Measurements from ENCODE around the gene RPL23. TPM values are rescaled to one million over a fixed set of nuclear protein-coding genes. Genes with fewer than 3 reads are reported as not detected.

RPL23 gene
- polyA plus RNA-seq, 1 of the 3 experiments (the other 2 are of a cell fraction): 2,658 TPM

GRCh38 chr17:38867179-38867967 lies 13.9 kb upstream of the RPL23 start:
- ChIA-PET POLR2A (interaction anchor here (2.5 kb wide), 1 partner anchor 13 kb away, joined by 9 read pairs; the partner anchor contains the start of gene RPL23), CTCF (interaction anchor here (0.7 to 3.8 kb wide), 3 partner anchors 13 to 115 kb away, joined by 3 to 10 read pairs (median 4); partner anchors contain the start of gene LASP1NB)
- no peak for DNase-seq
- H3K4me2 ChIP-seq: no peak overlapping the region
- H2AFZ ChIP-seq (ENCODE audit: low read depth): no peak overlapping the region
- H3K36me3 ChIP-seq (replicated peaks in 1 of 2; ENCODE audit: control insufficient read depth in 1 of 2, insufficient read depth in 2 of 2, low read length in 1 of 2): peaks cover 1 to 3% of the 10 kb centered on the region in 2 experiments
- H3K27ac ChIP-seq (ENCODE audit: low read depth in 2 of 2, low read length in 1 of 2): no peak overlapping the region
- H3K4me1 ChIP-seq (ENCODE audit: control insufficient read depth in 1 of 2, insufficient read depth in 2 of 2, low read depth in 1 of 2, low read length in 1 of 2): peaks cover 6 to 16% of the 10 kb centered on the region in 2 experiments; a peak in 2 of 4 replicates
- peaks cover 43% of the 10 kb centered on the region for H3F3A ChIP-seq (replicated peaks; ENCODE audit: insufficient read depth)
- no peak overlapping the region for H3K9ac ChIP-seq
- H3K79me2 ChIP-seq (ENCODE audit: insufficient read depth): peaks cover 25% of the 10 kb centered on the region
- H3K9me3 ChIP-seq: no peaks in the 10 kb centered on the region
- WGBS (ENCODE audit: low lambda C conversion rate): 39% methylated on average over 31 of the region's 31 CpGs
- TF ChIP-seq YY1 (IDR thresholded peaks at IDR 0.05; ENCODE audit: low read depth) (peak; percentile 39; the same call in 1 of the 2 replicates), FOSL2 (IDR thresholded peaks at IDR 0.05; ENCODE audit: borderline replicate concordance, low read depth) (peak; percentile 67), ZBTB33 (IDR thresholded peaks at IDR 0.05; ENCODE audit: borderline replicate concordance, low read depth) (no peak), CTCF (IDR thresholded peaks at IDR 0.05) (peak; percentile 63), RXRA (IDR thresholded peaks at IDR 0.05; ENCODE audit: borderline replicate concordance, low read depth) (0 out of 2 replicates have a peak, but pooled peaks have one; percentile 29), EP300 (IDR thresholded peaks at IDR 0.05; ENCODE audit: borderline replicate concordance in 1 of 2, low read depth in 1 of 2, low read length in 1 of 2) (no peak), JUND (IDR thresholded peaks at IDR 0.05) (no peak), EZH2phosphoT487 (IDR thresholded peaks at IDR 0.05; ENCODE audit: borderline replicate concordance, low read depth) (no peak), FOXJ3 (CRISPR knock-in tag; IDR thresholded peaks at IDR 0.05) (no peak), SIN3A (IDR thresholded peaks at IDR 0.05; ENCODE audit: borderline replicate concordance, low read depth, low read length) (no peak), REST (IDR thresholded peaks at IDR 0.05; ENCODE audit: low read depth, low read length) (peak; percentile 64; the same call in 1 of the 2 replicates), TEAD4 (IDR thresholded peaks at IDR 0.05; ENCODE audit: borderline replicate concordance, insufficient read depth) (peak; percentile 84), SMC3 (IDR thresholded peaks at IDR 0.05; ENCODE audit: low read depth, low read length) (no peak), GATA2 (CRISPR knock-in tag; IDR thresholded peaks at IDR 0.05) (no peak), POLR2AphosphoS5 (IDR thresholded peaks at IDR 0.05; ENCODE audit: low read depth, low read length) (no peak), TAF1 (IDR thresholded peaks at IDR 0.05; ENCODE audit: borderline replicate concordance, low read depth, low read length) (0 out of 2 replicates have a peak, but pooled peaks have one; percentile 21), TCF12 (IDR thresholded peaks at IDR 0.05) (0 out of 2 replicates have a peak, but pooled peaks have one; percentile 20), MAX (IDR thresholded peaks at IDR 0.05; ENCODE audit: low read depth) (0 out of 2 replicates have a peak, but pooled peaks have one; percentile 30)
- H3K27me3 ChIP-seq (ENCODE audit: insufficient read depth): no peaks in the 10 kb centered on the region
- H3K4me3 ChIP-seq (ENCODE audit: low read depth in 2 of 2, low read length in 1 of 2): peak overlapping the region in 1 of 2 experiments; percentile 17; a peak in 1 of 4 replicates
- peaks cover 12% of the 10 kb centered on the region for H4K20me1 ChIP-seq (ENCODE audit: insufficient read depth)
- H3K9me2 ChIP-seq: no peaks in the 10 kb centered on the region
